ENCODE measurements around the gene EDEM3.

GRCh38 chr1:184705271-184705670 lies 49.4 kb downstream of the EDEM3 start:
- no peak for TF ChIP-seq CTCF (optimal IDR thresholded peaks at IDR 0.05 in 1 of 3, IDR thresholded peaks at IDR 0.05 in 1 of 3, conservative IDR thresholded peaks at IDR 0.05 in 1 of 3; ENCODE audit: extremely low read depth in 1 of 3, insufficient read depth in 2 of 3, low read length in 3 of 3)
- TF ChIP-seq EZH2 (IDR thresholded peaks at IDR 0.05; ENCODE audit: low read length): no peak

All from keratinocyte (primary cell).